Anterior cingulate cortex (tissue), 58 donors: Measurements from ENCODE around the gene ARL11.
A peak's percentile ranks its signal among the peaks of the same experiment; 100 is the strongest.
"Not testable (repeated sequence)": the region's sequence is repeated elsewhere in the genome, so short reads cannot be mapped to it uniquely, and the experiment has no call there.

Experiments used
- DNase-seq, 58 donors: peaks; one replicate each; lab custom pipeline; 2025; lab: John Stamatoyannopoulos, UW

Gene ARL11

DNA sequence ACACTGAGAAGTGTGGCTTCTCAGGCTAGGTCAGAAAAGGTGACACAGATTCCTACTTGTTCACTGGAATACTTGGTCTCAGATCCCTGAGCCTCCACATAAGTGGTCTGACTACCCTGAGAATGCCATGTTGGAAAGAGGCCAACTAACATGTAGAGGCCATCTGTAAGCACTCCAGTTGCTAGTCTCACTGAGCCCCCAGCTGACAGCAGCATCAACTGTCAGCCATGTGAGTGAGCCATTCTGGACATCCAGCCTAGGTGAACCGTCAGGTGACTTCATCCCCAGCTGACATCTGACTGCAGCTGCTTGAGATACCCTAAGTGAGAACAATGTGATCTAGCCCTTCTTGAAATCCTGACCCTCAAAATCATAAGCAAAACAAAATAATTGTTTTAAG, 18.1 kb upstream of the ARL11 start:
- DNase-seq = no peak

DNA sequence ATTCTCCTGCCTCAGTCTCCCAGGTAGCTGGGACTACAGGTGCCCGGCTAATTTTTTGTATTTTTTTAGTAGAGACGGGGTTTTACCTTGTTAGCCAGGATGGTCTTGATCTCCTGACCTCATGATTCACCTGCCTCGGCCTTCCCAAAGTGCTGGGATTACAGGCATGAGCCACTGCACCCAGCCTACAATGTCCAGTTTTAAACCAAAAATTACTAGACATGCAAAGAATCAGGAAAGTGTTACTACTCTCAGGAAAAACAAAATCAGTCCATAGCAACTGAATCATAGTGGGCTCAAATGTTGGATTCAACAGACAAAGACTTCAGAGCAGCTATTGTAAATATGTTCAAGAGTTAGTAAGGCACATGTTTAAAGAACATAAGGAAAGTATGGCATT, 16.3 kb upstream of the ARL11 start:
- DNase-seq = not testable (repeated sequence)

DNA sequence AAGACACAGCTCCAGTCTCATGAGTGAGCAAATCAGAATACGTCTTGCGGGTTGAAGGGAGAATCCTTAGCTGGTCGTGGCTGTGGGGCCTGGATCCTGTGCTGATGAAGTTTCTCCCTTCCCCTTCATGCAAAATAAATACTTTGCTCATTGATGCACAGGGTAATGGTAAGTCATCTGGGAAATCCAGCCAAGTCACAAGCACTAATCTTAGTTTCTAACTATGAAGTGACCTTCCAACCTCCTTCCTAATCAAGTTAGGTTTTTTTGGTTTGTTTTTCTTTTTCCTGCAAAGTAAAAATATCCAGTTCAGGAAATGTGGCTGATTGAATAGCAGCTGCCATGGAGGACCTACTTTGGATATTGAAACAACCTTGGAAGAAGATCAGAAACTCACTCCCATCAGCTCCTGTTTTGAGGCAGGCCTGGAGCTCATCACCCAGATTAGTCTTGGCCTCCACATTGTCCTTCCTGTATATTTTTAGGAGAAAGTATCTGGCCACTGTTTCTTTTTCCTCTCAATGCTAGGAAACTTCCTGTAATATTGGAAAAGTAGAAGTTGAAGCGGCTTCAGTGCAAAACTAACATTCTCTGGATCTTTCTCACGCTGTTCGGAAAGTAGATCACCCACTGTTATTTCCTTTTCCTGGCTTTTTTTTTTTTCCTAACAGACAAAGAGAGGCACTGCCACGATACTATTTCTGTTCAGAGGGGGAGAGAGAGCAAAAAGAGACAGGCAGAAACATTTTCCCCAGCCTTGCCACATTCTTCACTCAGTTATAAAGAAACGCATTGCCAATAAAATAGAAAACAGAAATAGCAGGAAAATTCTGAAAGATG, 12.3 kb upstream of the ARL11 start:
- peak in 1 of 58 donors; percentile 12 for DNase-seq

DNA sequence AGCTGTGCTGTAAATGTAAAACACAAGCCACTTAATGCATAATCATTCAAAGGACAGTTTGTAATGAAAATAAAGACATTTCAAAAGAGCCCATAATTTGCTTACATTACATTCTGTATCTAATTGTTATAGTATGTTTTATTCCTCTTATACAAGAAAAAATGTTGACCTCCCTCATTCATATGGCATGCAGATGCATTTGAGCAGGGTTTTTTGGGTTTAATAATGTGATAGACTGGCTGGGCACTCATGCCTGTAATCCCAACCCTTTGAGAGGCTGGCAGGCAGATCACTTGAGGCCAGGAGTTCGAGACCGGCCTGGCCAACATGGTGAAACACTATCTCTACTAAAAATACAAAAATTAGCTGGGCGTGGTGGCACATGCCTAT, 11.6 kb upstream of the ARL11 start:
- DNase-seq = no peak

DNA sequence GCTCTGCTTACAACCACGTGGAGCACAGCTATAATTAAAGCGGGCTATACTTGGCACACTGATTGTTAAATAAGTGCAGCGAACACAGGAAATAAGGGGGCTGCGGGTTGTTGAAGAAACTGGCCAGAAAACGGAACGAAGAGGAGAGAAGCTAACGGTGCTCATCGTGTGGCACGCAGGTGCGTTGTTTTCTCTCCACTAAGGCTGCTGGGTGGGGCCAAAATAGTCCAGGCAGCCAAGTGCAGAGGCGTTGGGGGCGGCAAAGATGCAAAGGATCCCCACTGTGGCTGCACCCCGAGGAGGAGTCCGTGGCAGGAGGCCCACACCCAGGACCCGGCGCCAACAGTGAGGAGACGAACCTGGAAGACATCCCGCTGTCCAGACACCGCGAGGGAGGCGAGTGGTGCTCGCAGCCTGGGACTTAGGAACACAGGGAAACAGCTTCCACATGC, 8.1 kb upstream of the ARL11 start:
- DNase-seq = peak in 19 of 58 donors; percentile 3 to 36 (median 16)

DNA sequence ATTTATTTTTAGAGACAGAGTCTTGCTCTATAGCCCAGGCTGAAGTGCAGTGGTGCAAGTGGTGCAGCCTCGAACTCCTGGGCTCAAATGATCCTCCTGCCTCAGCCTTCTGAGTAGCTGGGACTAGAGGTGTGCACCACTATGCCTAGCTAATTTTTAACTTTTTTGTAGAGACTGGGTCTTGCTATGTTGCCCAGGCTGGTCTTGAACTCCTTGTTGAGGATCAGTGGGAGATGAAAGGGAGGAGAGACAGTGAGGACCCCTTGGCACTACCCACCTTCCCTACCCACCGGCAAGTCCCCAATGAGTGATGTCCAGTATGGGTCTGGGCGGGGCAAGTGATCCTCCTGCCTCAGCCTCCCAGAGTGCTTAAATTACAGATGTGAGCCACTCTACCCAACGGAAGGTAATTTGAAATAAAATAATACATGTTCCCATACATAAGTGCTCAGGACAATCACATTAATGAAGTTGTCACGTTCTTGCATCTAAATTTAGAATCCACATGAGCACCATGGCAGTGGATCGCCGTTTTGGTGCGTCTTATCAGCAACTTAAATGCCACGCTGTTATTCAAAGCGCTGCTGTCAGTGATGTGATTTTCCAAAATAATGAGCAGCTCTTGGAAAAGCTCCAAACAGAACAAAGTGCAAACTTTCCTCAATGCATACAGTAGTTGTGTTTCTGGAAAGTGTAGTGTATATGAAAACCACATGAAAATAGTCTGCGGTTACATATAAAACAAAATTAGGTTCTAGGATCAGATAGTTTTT, 5.9 kb upstream of the ARL11 start:
- no peak for DNase-seq

DNA sequence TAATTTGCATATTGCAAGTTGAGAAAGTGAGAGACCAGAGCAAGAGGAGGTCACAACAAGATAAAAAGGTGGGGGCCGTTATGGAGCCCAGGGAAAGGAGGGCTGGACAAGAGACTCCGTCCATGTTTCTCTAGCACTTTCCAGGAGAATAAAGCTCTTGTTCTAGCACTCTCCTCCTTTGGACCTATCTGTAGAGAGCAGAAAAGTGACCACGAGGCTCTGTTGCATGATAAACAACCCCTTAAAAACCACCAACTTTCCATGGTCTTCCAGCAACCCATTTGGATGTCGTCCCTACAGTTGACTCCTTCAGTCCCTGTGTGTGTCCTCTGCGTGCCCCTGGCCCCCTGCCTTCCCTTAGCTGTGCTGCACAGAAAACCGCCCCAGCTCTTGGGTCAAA, 4.1 kb upstream of the ARL11 start:
- DNase-seq = no peak

DNA sequence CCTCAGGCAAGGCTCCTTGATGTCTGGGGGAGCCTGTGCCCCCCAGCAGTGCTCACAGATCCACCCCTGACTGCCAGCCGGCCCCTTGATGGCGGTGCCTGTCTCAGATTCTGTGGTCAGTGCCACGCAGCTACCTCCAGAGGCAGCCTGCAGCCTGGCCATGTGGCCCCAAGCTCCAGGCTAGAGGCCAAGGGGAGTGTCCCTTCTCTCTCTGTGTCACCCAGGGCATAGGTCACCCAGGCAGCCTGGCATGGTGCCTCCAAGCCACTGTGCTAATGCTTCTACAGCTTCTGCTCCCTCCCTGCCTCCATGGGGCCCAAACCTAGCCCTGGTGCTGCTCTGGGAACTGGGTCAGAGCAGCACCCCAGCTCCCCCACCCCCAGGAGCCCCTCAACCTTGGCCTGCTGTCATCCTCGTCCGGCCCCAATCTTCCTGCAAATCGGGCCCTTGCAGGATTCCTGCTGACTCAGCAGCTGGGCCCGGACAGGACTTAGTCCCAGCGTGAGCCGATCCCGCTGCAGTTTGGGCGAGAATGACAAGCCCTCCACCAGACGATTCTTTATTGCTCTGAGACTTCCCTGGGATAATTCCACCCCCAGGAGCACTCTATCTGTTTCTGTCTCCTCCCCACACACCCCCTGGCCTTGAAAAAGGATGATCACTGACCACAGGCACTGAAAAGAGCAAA, 2.8 kb upstream of the ARL11 start:
- DNase-seq = peak in 5 of 58 donors; percentile 19 to 68 (median 41)

DNA sequence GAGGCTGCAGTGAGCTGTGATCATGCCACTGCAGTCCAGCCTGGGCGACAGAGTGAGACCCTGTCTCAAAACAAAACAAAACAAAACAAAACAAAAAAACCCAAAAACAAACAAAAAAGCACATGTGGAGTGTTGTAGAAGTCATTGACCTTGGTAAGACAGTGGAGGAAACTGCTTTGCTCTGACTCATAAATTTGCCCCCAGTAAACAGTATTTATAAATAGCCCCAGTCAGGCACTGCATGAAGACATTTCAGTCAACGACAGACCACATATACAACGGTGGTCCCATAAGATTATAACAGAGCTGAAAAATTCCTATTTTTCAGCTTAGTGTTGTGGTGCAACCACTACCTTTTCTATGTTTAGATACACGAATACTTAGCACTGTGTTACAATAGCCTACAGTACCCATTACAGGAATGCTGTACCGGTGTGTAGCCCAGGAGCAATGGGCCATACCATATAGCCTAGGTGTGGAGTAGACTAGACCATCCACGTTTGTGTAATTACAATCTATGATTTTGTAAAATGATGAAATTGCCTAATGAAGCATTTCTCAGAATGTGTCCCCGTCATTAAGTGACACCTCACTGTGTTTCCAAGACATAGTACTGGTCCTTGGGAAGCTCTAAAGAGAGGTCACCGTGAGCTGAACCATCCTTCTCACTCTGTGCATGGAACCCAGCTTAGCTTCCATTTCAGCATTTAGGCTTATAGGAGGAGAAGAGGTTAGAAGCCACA, 1.1 kb downstream of the ARL11 start:
- no peak for DNase-seq

DNA sequence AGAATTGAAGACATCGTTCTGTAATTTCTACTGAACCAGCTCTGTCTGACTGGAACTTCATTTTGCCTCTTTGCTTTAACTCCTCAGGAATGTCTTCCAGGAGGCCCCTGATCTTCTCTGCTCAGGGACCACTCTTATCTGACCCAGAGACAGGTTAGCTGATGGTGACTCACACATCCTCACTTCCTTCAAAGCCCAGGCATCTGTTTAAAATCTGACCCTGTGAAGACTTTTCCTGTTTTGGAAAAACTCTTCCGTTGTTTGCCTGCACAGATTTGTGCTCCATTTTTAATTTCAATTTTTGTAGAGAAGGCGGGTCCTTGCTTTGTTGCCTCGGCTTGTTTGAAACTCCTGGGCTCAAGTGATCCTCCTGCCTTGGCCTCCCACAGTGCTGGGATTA, 1.6 kb downstream of the ARL11 start:
- no peak for DNase-seq

DNA sequence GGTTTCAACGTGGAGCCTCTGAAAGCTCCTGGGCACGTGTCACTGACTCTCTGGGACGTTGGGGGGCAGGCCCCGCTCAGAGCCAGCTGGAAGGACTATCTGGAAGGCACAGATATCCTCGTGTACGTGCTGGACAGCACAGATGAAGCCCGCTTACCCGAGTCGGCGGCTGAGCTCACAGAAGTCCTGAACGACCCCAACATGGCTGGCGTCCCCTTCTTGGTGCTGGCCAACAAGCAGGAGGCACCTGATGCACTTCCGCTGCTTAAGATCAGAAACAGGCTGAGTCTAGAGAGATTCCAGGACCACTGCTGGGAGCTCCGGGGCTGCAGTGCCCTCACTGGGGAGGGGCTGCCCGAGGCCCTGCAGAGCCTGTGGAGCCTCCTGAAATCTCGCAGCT, 2.3 kb downstream of the ARL11 start:
- no peak for DNase-seq

DNA sequence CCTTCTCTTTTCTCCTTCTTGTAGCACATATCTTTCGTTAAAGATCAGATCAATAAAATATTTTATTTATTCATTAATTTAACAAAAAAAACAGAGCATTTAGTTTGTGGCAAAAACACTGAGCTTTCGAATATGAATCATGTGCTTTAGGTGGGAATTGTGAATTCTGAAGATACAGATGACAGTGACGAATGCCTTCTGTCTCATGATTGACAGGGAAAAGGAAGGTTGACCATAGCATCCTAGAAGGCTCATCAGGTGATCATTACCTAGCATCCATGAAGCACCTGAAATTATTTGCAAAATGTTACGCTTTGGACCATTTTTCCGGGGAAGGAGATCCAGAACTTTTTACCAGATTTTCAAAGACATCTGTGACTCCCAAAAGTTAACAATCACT, 3.8 kb downstream of the ARL11 start:
- no peak for DNase-seq

DNA sequence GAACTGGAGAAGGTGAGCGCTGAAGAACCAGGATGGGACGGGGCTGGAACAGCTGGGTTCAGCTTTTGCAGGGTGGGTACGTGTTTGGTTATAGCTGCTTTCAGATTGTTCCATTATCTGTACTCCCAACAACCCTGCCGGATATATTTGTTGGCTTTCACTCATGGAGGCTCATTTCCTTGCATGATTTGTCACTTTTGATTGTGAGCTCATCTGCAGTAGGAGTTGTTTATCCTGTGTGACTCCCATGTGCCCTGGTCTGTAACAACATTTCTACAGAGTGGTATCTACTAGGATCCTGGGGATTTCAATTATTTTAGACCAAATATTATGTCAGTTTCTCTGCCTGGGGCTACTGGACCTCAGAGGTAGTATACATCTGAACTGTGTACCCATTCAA, 5.4 kb downstream of the ARL11 start:
- no peak for DNase-seq

DNA sequence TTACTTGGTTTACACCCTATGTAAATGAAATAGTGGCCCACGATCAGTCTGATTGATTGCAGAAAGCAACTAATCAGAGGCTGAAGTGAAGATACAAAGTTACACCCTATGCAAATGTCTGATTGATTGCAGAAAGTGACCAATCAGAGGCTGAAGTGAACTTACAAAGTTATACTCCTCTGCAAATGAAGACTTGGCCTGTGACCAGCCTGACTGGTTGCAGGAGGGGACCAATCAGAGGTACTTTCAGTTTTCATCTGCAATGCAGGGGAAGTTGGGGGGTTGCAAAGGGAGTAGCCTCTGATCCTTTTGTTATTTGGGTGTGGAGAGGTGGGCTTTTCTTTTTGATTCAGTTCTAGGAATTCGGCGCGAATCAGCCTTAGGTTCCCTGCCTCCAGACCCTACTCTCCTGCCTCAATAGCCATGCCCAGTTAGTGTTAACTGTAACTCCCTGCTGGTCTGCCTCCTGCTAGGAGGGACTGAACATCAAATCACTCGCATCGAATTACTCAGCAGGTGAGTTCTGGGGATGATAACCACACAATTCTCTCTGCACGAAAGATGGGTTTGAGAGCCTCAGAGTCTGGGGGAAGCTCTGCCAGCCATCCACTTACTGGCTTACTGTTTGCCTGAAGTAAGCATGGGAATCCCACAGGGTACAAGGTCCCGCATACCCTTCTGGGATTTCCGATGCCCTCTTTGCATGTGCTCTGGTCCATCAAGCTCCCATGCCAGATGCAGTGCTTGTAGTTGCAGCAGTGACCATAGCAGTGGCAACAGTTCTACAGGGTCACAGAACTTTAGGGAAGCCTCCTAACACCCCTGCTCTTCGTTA, 7.5 kb downstream of the ARL11 start:
- no peak for DNase-seq

DNA sequence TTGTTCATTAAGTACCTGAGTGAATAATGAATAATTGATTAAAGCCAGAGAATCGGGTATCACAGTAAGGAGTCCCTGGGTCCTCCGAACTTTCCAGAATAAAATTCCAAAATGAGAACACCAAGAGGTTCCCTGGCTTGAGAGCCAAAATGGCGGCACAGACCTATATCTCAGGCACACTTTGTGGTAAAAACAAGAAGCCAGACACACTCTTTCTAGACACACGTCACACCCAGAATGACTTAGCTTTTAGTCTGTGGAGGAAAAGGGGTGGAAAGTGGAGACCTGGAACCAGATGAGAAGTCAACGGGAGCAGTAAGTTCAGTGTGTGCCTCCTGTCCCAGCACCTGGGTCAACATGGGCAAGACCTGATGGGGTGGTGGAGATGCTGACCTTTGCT, 8.4 kb downstream of the ARL11 start:
- no peak for DNase-seq

DNA sequence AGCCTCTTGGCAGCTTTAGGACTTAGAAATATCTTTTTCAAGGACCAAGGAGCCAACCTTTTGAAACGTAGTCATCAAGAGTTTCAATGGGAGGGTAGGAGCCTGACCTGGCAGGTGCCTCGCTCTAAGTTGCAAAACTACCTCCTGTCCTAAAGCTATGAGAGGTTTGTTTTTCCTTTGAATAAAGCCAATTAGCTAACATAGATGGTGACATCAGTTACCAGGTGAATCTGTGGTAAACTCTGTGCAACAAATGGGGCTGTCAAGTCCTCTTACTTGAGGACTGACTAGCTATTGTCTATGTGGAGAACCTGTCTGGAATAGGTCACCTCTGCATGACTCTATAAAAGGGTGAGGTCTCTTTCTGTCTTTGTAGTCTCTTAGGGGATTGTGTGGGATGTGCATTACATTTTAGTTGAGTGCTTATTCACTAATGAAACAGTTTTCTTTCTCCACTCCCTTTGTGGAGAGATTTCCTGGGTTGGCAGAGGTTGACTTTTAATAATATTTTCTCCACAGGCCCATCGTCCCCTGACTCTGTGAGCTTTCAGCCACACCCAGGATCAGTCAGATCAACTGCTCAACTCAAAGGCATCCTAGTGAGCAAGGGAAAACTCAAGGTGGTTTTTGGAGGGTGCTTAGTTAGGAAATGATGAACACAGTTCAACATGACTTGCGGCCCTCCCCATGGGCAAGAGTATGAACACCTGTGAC, 9.9 kb downstream of the ARL11 start:
- no peak for DNase-seq

DNA sequence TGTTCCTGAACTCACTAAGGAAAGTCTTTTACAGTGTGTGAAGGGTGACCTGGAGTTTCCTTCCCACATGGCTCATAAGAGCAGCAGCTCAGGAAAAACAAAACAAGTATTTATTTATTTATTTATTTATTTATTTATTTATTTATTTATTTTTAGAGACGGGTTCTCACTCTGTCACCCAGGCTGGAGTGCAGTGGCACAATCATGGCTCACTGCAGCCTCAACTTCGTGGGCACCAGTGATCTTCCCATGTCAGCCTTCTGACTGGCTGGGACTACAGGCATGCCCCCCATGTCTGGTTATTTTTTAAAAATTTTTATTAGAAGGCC, 10.4 kb downstream of the ARL11 start:
- DNase-seq = no peak

DNA sequence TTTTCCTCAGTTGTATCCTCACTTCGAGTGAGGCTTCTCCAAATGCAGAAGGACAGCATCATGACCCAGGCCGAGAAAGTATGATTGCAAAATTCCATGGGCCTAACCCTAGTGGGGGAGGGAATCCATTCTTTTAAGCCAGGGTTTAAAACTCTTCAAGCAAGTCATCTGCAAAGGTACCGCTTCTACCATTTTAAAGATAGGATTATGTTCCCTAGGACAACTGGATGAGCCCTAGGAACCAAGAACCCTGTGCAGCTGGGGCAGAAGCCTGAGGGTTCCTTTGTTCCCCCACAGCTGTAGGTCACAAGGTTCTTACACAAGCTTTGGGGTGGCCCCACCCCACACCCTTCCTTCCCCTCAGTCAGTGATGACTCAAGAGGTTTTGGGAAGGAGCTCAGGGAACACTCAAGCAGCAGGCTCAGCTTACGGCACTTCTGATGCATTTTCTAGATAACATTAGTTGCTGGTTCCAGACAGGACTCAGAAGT, 13.5 kb downstream of the ARL11 start:
- DNase-seq = peak in 7 of 58 donors; percentile 2 to 37 (median 11)
